CD1c-positive myeloid dendritic cell (primary cell): ENCODE measurements around the gene DLL1.

Experiments used
- DNase-seq: peaks from one replicate; pipeline ENCODE4 v3.0.0-alpha.2; 2016; ENCODE audit errors: extremely low spot score

Gene DLL1

DNA sequence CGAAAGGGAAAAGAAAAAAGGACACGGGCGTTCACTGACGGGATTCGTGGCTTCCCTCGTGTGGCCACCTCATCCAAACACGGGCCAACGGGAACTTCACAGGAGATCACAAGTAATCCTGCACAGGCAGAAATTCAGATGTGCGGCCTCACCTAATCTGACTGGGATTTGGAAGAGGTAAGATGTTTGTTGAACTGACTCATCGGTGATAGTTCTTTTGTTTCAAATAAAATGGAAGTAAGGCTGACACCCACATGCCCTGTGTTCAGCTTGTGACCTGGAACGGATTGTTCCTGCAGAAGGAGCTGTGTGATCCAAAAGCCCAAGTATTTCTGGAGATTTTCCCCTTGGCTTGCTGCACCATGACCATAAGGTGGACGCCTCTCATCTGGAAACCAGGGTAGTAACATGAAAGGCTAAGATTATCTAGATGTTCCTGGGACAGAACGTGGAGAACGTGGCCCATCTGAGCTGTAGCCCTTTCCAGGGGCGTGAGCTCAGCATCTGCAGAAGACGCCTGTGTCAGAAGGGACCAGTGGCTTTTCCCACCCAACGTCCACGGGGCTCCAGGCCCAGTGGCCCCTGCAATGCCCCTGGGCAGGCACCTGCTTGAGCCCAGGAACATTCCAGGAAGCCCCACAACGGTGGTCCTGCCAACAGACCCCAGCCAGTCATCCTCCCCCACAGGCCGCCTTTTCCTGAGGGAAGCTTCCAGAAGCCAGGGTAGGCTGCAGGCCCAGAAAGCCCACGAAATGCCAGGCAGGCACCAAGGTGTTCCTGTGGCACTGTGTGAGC, 39.7 kb downstream of the DLL1 start:
- no peak for DNase-seq

DNA sequence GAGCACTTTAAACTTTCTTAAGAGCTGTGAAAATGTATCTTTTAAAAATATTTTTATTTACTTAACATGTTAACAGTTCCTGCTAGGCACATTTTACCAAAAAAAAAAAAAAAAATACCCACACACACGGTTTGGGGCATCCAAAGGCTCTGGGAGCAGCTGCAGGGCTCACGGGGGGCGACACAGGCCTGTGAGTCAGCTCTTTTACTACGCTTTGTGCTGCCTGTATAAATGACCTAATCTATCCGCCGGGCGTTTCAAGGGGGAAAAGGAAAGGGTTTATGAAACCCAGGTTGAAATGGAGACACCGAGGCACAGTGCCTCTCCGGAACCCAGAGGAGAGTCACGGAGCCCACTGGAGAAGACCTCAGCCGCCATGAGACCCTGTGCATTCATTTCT, 40.4 kb downstream of the DLL1 start:
- DNase-seq, result no peak

DNA sequence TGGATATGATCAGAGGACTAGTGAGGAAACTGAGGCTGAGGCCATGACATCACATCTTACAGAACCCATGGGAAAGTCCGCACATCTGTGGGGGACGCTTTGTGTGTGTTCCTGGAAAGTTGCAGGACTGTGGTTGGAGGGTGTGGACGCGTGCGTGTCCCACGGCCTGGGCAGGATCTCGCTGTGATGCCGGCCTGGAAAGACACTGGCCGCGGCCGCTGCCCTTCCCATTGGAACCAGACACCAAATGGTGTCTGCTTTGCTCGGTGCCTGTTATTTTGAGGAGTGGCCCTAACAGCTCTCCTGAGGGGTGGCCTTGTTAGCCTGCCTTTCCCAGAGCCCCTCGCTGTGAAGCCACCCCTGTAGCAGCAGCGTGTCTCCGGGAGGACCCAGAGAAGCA, 41.1 kb downstream of the DLL1 start:
- DNase-seq, result no peak

GRCh38 chr6:170248861-170249600, 41.8 kb downstream of the DLL1 start:
- no peak for DNase-seq

GRCh38 chr6:170248111-170248805, 42.6 kb downstream of the DLL1 start:
- DNase-seq, result no peak

DNA sequence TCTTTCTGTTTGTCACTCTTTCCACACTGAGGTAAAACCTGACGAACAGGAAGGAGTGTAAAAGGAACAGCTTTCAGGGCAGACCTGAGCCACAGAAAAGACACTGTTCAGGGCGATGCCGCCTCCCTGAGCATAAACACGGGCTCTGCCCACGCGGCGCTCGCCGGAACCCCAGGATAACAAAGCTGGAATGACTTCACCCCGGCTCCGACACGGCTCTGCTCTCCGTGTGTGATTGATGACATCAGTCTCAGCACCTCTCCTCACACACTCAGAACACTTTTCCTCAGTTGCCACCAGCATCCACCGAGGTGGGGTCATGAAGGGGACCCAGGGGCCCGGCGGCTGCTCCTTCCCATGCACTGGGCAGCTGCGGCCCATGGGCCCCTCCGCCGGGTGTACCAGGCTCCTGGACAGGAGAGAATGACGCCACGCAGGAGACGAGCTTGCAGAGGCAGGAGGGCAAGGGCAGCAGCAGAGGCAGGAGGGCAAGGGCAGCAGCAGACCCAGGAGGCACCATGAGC, 43.6 kb downstream of the DLL1 start:
- DNase-seq, result no peak

DNA sequence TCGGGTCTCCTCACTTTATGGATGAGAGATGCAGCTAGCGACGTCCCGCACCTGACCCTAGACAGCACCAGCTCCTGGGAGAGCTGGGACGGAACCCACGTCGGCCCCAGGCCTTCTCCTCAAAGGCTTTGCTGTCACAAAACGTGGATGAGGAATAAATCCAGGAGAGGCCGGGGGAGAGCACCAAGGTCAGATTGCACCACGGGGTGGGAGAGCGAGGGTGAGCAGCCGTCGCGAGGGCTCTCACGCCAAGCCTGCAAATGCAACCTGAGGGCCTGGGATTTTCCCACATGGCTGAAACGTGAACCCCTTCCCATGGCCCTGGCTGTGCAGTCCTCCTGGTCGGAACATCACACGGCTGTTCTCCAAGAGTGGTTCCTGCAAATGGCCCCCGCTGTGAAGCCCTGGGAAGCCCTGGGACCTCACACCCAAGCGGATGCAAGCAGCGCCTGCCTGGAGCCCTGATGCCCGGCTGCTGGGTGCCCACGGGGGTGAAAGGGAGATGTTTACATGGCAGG, 45.3 kb downstream of the DLL1 start:
- no peak for DNase-seq

DNA sequence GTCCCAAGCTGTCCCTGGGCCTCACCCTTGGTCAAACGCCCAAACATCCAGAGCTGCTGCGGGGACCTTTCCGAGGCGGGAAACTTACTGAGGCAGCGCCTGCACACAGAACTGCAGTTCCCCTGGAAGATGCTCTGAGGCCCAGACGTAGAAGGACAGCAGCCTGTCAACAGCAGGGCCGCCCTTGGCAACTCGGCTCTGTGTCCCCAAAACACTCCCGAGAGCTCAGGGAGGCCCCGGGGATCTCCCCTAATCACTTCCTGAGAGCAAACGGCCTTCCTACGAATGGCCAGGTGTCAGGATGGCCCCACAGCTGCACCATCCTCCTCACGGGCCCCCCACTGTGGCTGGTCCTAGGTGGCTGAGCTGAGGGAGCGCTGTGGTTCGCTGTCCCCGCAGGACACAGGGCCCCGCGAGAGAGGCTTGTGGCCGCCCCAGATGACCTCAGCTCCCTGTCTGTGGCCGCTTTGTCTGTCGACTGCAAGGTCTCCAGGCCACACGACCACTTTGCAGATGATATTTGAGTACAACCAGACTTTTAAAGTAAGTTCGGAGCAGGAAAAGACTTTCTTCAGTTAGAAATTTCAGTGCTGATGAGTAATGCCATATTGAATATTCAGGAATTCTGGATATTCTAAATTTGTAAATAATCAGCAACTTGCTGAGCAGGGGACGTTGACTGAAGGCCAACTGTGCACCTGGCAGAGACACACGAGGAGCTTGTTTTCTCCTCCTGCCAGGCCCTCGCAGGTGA, 46.0 kb downstream of the DLL1 start:
- no peak for DNase-seq

- no peak for DNase-seq
These were observed 47.0 kb downstream of the DLL1 start for GRCh38 chr6:170243791-170244291.

DNA sequence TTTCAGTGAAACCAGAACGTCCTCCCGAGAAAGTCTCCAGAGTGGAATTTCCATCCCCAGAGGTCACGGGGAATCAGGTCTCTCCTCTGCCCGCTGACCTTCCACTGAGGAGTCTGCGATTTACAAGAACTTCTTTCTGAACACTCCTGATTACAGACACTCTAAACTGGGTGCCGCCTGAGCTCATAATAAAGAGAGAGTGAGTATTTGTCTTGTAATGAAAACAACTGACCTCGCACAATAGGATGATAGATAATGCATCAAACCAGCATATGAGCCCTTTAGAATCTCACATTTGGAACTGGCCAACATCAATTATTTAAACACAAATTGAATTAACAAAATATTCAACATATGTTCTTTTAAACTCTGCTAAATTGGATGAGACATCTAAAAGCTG, 47.5 kb downstream of the DLL1 start:
- no peak for DNase-seq

GRCh38 chr6:170238741-170239565, 51.9 kb downstream of the DLL1 start:
- no peak for DNase-seq

DNA sequence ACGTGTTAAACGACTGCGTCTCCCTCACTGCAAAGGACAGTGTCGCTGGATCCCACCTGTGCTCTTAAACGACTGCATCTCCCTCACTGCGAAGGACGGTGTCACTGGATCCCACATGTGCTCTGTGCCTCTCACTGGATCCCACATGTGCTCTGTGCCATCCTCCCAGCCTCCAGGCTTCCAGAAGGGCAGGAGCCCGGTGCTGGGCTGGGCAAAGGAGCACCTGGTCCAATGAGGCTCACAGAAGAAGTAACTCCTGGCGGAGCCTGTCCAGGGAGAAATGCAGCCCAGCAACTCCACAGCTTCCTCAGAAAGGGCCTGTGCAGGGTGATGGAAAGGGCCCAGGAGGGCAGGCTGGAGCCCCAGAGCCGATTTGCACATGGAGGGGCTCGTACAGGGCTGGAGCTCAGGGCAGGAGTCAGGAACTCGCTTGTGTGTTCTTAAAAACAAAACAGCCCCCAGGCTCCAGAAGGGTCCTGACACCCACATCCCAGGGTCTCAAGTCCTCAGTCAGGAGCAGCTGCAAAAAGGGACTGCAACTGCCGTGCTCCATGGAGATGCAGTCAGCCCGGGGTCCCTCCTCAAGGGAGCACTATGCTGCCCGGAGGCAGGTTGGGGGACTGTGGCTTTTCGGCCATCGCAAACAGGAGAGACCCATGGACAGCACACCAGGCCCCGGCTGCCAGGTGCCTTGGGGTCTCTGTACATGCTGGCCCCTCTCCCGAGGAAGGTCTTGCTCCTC, 52.7 kb downstream of the DLL1 start:
- DNase-seq, result no peak

- DNase-seq, result no peak
These were observed 54.6 kb downstream of the DLL1 start for GRCh38 chr6:170236131-170236836.

DNA sequence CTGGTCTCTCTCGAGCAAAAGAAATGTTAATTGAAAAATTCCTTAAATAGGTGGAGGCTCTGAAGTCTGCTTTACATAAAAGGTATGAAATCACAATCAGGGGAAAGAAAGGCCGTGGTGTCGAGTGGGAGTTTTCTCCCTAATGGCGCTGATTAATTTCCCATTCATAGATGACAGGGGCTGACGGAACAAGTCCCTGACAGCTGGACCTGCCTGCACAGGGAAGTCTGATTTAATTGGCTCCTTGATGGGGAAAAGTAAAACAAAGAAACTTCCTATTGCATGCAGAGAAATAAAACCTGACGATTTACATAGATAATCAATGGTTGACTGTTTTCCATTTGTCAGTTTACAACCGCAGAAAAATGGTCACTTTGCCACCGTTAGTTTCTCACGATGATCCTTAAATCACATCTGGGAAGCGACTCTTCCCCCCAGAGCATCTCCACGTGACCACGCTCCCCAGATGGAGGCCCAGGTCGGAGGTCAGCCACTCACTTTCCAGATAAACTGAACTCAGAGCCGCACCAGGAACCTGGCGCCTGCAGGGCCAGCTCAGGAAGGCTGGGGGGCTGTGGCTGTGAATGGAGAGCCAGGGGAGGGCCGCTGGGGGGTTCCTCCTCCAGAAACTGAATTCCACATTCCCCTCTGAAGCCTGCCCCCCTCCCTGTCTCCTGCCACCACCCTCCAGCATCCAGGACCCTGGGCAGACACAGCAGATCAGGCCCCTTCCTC, 55.3 kb downstream of the DLL1 start:
- DNase-seq, result no peak

DNA sequence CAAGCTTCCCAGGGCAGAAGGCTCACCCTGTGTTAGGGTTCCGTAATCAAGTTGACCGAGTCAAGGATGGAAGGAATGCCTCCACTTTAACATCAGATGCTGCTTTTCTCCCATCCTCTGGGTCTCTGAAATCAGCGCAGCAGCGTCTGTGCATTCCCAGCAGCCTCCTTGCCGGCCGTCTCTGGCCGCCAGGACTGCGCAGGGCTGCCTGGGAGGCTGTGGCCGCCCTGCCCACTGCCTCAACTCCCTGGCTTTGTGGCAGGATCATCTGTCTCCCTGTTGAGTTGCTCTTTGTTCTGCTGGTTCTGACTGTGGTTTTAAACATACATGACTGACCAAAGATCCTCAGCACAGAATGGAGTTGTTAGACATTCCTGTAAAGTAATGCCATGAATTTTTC, 56.5 kb downstream of the DLL1 start:
- no peak for DNase-seq

- DNase-seq, result no peak
These were observed 57.3 kb downstream of the DLL1 start for GRCh38 chr6:170233286-170234205.
